ENCODE measurements around the gene CLIP2.
"Not testable (repeated sequence)": the region's sequence is repeated elsewhere in the genome, so short reads cannot be mapped to it uniquely, and the experiment has no call there.

GRCh38 chr7:74255461-74255860 lies 33.7 kb upstream of the CLIP2 start:
- TF ChIP-seq, protein P1, sequence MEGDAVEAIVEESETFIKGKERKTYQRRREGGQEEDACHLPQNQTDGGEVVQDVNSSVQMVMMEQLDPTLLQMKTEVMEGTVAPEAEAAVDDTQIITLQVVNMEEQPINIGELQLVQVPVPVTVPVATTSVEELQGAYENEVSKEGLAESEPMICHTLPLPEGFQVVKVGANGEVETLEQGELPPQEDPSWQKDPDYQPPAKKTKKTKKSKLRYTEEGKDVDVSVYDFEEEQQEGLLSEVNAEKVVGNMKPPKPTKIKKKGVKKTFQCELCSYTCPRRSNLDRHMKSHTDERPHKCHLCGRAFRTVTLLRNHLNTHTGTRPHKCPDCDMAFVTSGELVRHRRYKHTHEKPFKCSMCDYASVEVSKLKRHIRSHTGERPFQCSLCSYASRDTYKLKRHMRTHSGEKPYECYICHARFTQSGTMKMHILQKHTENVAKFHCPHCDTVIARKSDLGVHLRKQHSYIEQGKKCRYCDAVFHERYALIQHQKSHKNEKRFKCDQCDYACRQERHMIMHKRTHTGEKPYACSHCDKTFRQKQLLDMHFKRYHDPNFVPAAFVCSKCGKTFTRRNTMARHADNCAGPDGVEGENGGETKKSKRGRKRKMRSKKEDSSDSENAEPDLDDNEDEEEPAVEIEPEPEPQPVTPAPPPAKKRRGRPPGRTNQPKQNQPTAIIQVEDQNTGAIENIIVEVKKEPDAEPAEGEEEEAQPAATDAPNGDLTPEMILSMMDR (conservative IDR thresholded peaks at IDR 0.05; ENCODE audit: low read length), result not testable (repeated sequence)
- not testable (repeated sequence) for TF ChIP-seq EZH2phosphoT487 (IDR thresholded peaks at IDR 0.05; ENCODE audit: borderline replicate concordance, low read depth, low read length)

All from OCI-LY7 (cell line).